HCT116 (cell line): ENCODE data around the gene FGGY. TPM values are rescaled to one million over a fixed set of nuclear protein-coding genes. Genes with fewer than 3 reads are reported as not detected.

ENCODE experiments used
- ATAC-seq: fragments of 200-7000 bp; cut with Tn5 transposase; 2 replicates; pipeline ENCODE4 v1.9.1; 2020; ENCODE audit warnings: mild to moderate bottlenecking, moderate library complexity
- BruUV-seq: library from RNA; stranded (reverse); fragments of 400-500 nt; replicated peaks from 2 replicates; lab custom pipeline; 2021; lab: Mats Ljungman, UMichigan
- CTCF ChIA-PET: fragments of 300-600 bp; sonication (Branson Sonifier 250); formaldehyde crosslinking; loops from one replicate; lab custom pipeline; 2021; ENCODE audit warnings: antibody characterized with exemption; lab: Charles Lee
- POLR2A ChIA-PET: fragments of 300-600, 350-600 bp; sonication (Branson Sonifier 250); formaldehyde crosslinking; loops from one replicate; lab custom pipeline; 2021; ENCODE audit warnings: antibody characterized with exemption; lab: Charles Lee
- RAD21 ChIA-PET, 2 experiments: fragments of 300-600 bp; sonication (Branson Sonifier 250); formaldehyde crosslinking; loops; one replicate each; lab custom pipeline; 2023; ENCODE audit warnings: low total read pairs in 2 of 2; ENCODE audit not compliant: uncharacterized antibody in 2 of 2, unreplicated experiment in 2 of 2, low non-redundant PET in 1 of 2; lab: Charles Lee
- DNase-seq: peaks from one replicate; pipeline ENCODE4 v3.0.0-alpha.2; 2010; ENCODE audit warnings: low read depth, low spot score
- H2AFZ ChIP-seq: fragments of 200-600 bp; shearing (Covaris generic), sonication (generic); 2 replicates; pipeline ENCODE4 v1.6.1; 2017; ENCODE audit warnings: low read depth, mixed run types, mixed read lengths, antibody characterized with exemption, low read length; ENCODE audit not compliant: poor library complexity, severe bottlenecking
- H3K27ac ChIP-seq: 2 replicates; pipeline ENCODE4 v1.5.1; 2012; ENCODE audit warnings: low read depth, low read length
- H3K27me3 ChIP-seq: fragments of 200-600 bp; sonication (generic); 2 replicates; pipeline ENCODE4 v1.6.1; 2016; ENCODE audit warnings: mixed run types, low read length, mixed read lengths; ENCODE audit not compliant: insufficient read depth
- H3K36me3 ChIP-seq, 2 experiments: fragments of 200-500 bp in 1 of 2; fragments of 200-600 bp in 1 of 2; sonication (Bioruptor generic) in 1 of 2; sonication (generic) in 1 of 2; 2 replicates each; pipeline versions ENCODE4 v1.5.1 to v1.6.1; 2014 to 2016; ENCODE audit warnings: low read length in 2 of 2, inconsistent platforms in 1 of 2, mixed read lengths in 1 of 2, mixed run types in 1 of 2; ENCODE audit not compliant: insufficient read depth in 2 of 2, control insufficient read depth in 1 of 2
- H3K4me1 ChIP-seq, 2 experiments: fragments of 200-600 bp in 1 of 2; sonication (generic) in 1 of 2; 2 replicates each; pipeline versions ENCODE4 v1.5.1 to v1.6.1; 2012 to 2017; ENCODE audit warnings: low read length in 2 of 2, inconsistent platforms in 1 of 2, mild to moderate bottlenecking in 1 of 2, mixed read lengths in 1 of 2, mixed run types in 1 of 2, moderate library complexity in 1 of 2; ENCODE audit not compliant: insufficient read depth in 2 of 2, control insufficient read depth in 1 of 2
- H3K4me2 ChIP-seq: fragments of 200-600 bp; sonication (generic); 2 replicates; pipeline ENCODE4 v1.6.1; 2017; ENCODE audit warnings: mixed run types, low read length, mixed read lengths
- H3K4me3 ChIP-seq, 2 experiments: fragments of 200-600 bp in 1 of 2; sonication (generic) in 1 of 2; replicated peaks in 1 of 2; 2 replicates each; pipeline ENCODE4 v1.5.1; 2011 to 2016; ENCODE audit warnings: low read length in 2 of 2, control low read depth in 1 of 2, low read depth in 1 of 2, mild to moderate bottlenecking in 1 of 2, mixed read lengths in 1 of 2, mixed run types in 1 of 2
- H3K79me2 ChIP-seq: fragments of 200-600 bp; sonication (generic); 2 replicates; pipeline ENCODE4 v1.6.1; 2017; ENCODE audit warnings: mild to moderate bottlenecking, mixed run types, low read length, moderate library complexity, mixed read lengths; ENCODE audit not compliant: insufficient read depth
- H3K9ac ChIP-seq: fragments of 200-600 bp; sonication (generic); 2 replicates; pipeline ENCODE4 v1.6.1; 2016; ENCODE audit warnings: low read length, mixed read lengths
- H3K9me2 ChIP-seq: fragments of 200-600 bp; sonication (generic), shearing (Covaris generic); 2 replicates; pipeline ENCODE4 v1.6.1; 2017; ENCODE audit warnings: mixed run types, mild to moderate bottlenecking, moderate library complexity; ENCODE audit not compliant: insufficient read depth
- H3K9me3 ChIP-seq, 2 experiments: fragments of 200-500 bp in 1 of 2; fragments of 200-600 bp in 1 of 2; sonication (Bioruptor generic) in 1 of 2; sonication (generic) in 1 of 2; 2 replicates each; pipeline ENCODE4 v1.6.1; 2014 to 2017; ENCODE audit warnings: low read length in 2 of 2, mixed read lengths in 2 of 2, inconsistent platforms in 1 of 2, low read depth in 1 of 2, mild to moderate bottlenecking in 1 of 2, mixed run types in 1 of 2, moderate library complexity in 1 of 2; ENCODE audit not compliant: control insufficient read depth in 1 of 2, insufficient read depth in 1 of 2
- H4K20me1 ChIP-seq: fragments of 200-600 bp; sonication (generic), shearing (Covaris generic); 2 replicates; pipeline ENCODE4 v1.6.1; 2017; ENCODE audit warnings: mixed run types, mild to moderate bottlenecking, moderate library complexity; ENCODE audit not compliant: insufficient read depth
- ATF3 ChIP-seq: IDR thresholded peaks from 2 replicates; pipeline ENCODE4 v1.6.1; 2012
- CBX3 ChIP-seq: IDR thresholded peaks from 2 replicates; pipeline ENCODE4 v1.6.1; 2012; ENCODE audit warnings: low read depth
- EZH2 ChIP-seq: fragments of 200-600 bp; sonication (generic); IDR thresholded peaks from 2 replicates; pipeline ENCODE4 v1.6.1; 2017; ENCODE audit warnings: antibody characterized with exemption, mixed run types
- EZH2phosphoT487 ChIP-seq: fragments of 200-600 bp; IDR thresholded peaks from 2 replicates; pipeline ENCODE4 v1.6.1; 2018; ENCODE audit warnings: antibody characterized with exemption, borderline replicate concordance
- FOSL1 ChIP-seq: IDR thresholded peaks from 2 replicates; pipeline ENCODE4 v1.6.1; 2012; ENCODE audit warnings: low read depth
- POLR2A ChIP-seq: IDR thresholded peaks from 2 replicates; pipeline ENCODE4 v1.7.0; 2011; ENCODE audit warnings: borderline replicate concordance; ENCODE audit not compliant: insufficient read depth, insufficient read length; ENCODE audit errors: extremely low read depth
- POLR2AphosphoS5 ChIP-seq: IDR thresholded peaks from 2 replicates; pipeline ENCODE4 v1.6.1; 2011; ENCODE audit warnings: mild to moderate bottlenecking, low read depth, low read length, moderate library complexity
- RAD21 ChIP-seq: IDR thresholded peaks from 2 replicates; pipeline ENCODE4 v1.6.1; 2012; ENCODE audit warnings: low read depth, mild to moderate bottlenecking
- REST ChIP-seq: IDR thresholded peaks from 2 replicates; pipeline ENCODE4 v1.6.1; 2012; ENCODE audit warnings: low read depth
- SIN3A ChIP-seq: IDR thresholded peaks from 2 replicates; pipeline ENCODE4 v1.6.1; 2012; ENCODE audit warnings: low read depth
- SP1 ChIP-seq: IDR thresholded peaks from 2 replicates; pipeline ENCODE4 v1.6.1; 2012; ENCODE audit warnings: low read depth
- YY1 ChIP-seq: IDR thresholded peaks from 2 replicates; pipeline ENCODE4 v1.6.1; 2011; ENCODE audit warnings: low read length, low read depth, moderate library complexity, mild to moderate bottlenecking; ENCODE audit not compliant: insufficient replicate concordance; ENCODE audit errors: extremely low read depth
- ZFX ChIP-seq: fragments of 450-650 bp; IDR thresholded peaks from 2 replicates; pipeline ENCODE4 v1.6.1; 2017
- intact Hi-C: fragments of 100-400 bp; cut with micrococcal nuclease; formaldehyde crosslinking; loops from 2 replicates; pipeline ENCODE4 v1.10.0; 2022
- total RNA-seq: library from RNA; stranded (reverse); gene quantifications from one replicate; pipeline ENCODE4 v1.2.1, GENCODE V29; 2021; ENCODE audit not compliant: unreplicated experiment
- TF ChIP-seq, protein P1 (sequence below), 3 experiments: fragments of 200-600 bp in 1 of 3; sonication (generic) in 1 of 3; IDR thresholded peaks in 2 of 3; conservative IDR thresholded peaks in 1 of 3; 2 replicates each; pipeline ENCODE4 v1.5.1; 2012 to 2017; ENCODE audit warnings: low read depth in 2 of 3, low read length in 2 of 3, antibody characterized with exemption in 1 of 3, borderline replicate concordance in 1 of 3, control low read depth in 1 of 3, mild to moderate bottlenecking in 1 of 3, mixed read lengths in 1 of 3, mixed run types in 1 of 3, moderate library complexity in 1 of 3; ENCODE audit not compliant: insufficient read depth in 1 of 3
- TF ChIP-seq, protein P2 (sequence below): IDR thresholded peaks from 2 replicates; pipeline ENCODE4 v1.6.1; 2011; ENCODE audit warnings: mild to moderate bottlenecking, low read length, moderate library complexity; ENCODE audit not compliant: insufficient replicate concordance; ENCODE audit errors: extremely low read depth

The FGGY gene
- total RNA-seq, 1 experiment from 2014 or later: 10.6 TPM

DNA sequence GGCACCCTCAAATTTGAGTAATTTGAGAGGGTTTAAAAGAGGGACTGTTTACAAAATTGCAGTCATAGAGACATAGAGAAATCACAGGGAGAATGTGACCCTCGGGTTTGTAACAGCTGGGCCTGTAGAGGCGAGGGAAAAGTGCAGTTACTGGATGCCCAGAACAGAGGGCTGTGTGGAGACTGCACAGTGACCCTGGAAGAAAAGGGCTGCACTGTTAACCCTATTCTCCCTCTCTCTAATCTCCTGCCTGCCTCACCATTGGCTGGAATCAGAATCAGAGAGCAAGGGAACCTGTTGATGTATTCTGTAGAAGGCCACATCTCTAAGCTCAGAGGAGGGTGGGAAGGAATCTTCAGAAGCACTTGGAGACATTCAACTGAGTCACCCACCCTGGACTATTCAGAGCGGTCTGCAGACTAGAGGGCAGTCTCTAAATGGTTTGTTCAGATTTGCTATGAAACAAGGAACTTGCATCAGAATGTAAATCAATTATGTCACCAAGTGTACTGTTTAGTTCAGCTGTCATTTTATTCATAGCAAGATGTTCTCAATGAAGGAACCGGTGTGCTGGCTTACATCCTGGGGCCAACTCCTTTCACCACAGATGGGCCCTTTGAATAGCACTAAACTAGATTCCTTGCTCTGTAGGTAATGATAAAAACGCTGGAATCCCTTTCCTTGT, 385.6 kb downstream of the FGGY start:
- intact Hi-C loops: no loop called here
- no peaks in the 10 kb centered on the region for H3K27me3 ChIP-seq
- RAD21 ChIA-PET: no interaction called here
- no peaks in the 10 kb centered on the region for H3K79me2 ChIP-seq
- POLR2A ChIA-PET: no interaction called here
- peaks cover 0 to 16% of the 10 kb centered on the region in 2 experiments; a peak in 3 of 4 replicates for H3K4me1 ChIP-seq
- H3K36me3 ChIP-seq: no peaks in the 10 kb centered on the region
- H3K9ac ChIP-seq: no peak overlapping the region
- H4K20me1 ChIP-seq: no peaks in the 10 kb centered on the region
- H3K9me2 ChIP-seq: no peaks in the 10 kb centered on the region
- no peak overlapping the region for H3K27ac ChIP-seq
- TF ChIP-seq EZH2phosphoT487 (no peak), POLR2A (no peak), CBX3 (no peak), SIN3A (no peak), RAD21 (no peak), YY1 (no peak), REST (no peak), SP1 (no peak), POLR2AphosphoS5 (no peak), ATF3 (no peak), FOSL1 (no peak), EZH2 (no peak), ZFX (no peak)
- TF ChIP-seq, protein P1, sequence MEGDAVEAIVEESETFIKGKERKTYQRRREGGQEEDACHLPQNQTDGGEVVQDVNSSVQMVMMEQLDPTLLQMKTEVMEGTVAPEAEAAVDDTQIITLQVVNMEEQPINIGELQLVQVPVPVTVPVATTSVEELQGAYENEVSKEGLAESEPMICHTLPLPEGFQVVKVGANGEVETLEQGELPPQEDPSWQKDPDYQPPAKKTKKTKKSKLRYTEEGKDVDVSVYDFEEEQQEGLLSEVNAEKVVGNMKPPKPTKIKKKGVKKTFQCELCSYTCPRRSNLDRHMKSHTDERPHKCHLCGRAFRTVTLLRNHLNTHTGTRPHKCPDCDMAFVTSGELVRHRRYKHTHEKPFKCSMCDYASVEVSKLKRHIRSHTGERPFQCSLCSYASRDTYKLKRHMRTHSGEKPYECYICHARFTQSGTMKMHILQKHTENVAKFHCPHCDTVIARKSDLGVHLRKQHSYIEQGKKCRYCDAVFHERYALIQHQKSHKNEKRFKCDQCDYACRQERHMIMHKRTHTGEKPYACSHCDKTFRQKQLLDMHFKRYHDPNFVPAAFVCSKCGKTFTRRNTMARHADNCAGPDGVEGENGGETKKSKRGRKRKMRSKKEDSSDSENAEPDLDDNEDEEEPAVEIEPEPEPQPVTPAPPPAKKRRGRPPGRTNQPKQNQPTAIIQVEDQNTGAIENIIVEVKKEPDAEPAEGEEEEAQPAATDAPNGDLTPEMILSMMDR (IDR thresholded peaks at IDR 0.05 in 2 of 3, conservative IDR thresholded peaks at IDR 0.05 in 1 of 3; ENCODE audit: borderline replicate concordance in 1 of 3, insufficient read depth in 1 of 3, low read depth in 2 of 3, low read length in 2 of 3): no peak
- TF ChIP-seq, protein P2, sequence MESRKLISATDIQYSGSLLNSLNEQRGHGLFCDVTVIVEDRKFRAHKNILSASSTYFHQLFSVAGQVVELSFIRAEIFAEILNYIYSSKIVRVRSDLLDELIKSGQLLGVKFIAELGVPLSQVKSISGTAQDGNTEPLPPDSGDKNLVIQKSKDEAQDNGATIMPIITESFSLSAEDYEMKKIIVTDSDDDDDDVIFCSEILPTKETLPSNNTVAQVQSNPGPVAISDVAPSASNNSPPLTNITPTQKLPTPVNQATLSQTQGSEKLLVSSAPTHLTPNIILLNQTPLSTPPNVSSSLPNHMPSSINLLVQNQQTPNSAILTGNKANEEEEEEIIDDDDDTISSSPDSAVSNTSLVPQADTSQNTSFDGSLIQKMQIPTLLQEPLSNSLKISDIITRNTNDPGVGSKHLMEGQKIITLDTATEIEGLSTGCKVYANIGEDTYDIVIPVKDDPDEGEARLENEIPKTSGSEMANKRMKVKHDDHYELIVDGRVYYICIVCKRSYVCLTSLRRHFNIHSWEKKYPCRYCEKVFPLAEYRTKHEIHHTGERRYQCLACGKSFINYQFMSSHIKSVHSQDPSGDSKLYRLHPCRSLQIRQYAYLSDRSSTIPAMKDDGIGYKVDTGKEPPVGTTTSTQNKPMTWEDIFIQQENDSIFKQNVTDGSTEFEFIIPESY: no peak
- no peak overlapping the region for H3K4me2 ChIP-seq
- no TSS peak for BruUV-seq
- ATAC-seq (no peak), DNase-seq (no peak)
- CTCF ChIA-PET: no interaction called here
- no peaks in the 10 kb centered on the region for H3K9me3 ChIP-seq
- no peak overlapping the region for H3K4me3 ChIP-seq
- H2AFZ ChIP-seq: no peak overlapping the region
